NK-92 treated with Interleukin-12 subunit alpha and Interleukin-12 subunit beta, amount 100 ng/mL, for 24 hours (cell line): ENCODE data around the gene PRKACB.

Experiments used
- DNase-seq: peaks from one replicate; lab custom pipeline; 2025; lab: John Stamatoyannopoulos, UW

Gene PRKACB

DNA sequence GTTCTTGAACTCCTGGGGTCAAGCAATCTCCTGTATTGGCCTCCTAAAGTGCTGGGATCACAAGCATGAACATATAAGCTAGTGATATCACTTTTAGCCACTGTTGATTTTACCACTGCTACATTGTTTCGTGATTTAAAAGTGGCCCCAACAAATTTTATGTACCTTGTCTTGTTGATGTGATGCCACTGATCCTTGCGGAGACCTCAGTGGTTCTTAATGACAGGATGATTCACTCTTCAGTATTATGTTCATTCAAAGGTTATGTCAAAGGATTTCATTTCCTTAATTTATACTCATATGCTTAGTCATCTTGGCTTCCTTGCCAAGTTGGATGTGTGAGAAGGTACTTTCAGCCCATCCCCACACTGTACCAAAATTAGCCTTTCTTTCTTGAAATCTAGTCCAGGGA is 12.1 kb downstream of the PRKACB start:
- no peak for DNase-seq

DNA sequence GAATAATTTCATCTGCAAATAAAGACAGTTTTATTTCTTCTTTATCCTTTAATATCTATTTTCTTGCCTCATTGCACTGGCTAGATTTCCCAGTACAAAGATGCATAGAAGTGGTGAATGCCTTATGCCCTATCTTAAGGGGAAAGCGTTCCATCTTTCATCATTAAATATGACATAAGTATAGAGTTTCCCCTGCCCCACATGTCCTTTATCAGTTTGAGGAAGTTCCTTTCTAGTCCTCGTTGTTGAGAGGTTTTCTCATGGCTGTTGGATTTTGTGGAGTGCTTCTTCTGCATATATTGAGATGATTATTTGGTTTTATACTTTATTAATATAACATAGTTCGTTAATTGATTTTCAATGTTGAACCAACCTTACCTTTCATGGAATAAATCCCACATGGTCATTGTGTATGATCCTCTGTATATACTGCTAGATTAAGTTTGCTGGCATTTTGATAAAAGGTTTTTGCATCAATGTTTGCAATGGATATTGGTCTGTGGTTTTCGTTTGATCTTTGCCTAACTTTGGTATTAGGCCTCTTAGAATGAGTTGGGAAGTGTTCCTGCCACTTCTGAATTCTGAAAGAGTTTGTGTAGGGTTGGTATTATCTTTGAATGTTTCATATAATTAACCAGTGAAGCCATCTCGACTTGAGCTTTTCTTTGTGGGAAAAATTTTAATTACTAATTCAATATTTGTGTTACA is 15.6 kb downstream of the PRKACB start:
- no peak for DNase-seq

DNA sequence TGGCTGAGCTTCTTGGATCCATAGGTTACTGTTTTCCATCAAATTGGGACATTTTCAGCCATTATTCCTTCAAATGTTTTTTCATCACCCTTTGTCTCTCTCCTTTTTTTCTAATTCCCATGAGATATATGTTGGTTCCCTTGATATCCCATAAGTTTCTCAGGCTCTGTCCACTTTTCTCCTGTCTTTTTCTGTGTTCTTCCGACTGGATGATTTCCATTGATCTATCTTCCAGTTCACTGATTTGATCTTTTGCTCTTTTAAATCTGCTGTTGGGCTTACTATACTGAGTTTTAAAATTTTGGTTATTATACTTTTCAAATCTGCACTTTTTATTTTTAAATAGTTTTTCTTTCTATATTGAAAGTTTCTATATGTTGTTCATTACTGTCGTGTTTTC is 18.2 kb downstream of the PRKACB start:
- no peak for DNase-seq

DNA sequence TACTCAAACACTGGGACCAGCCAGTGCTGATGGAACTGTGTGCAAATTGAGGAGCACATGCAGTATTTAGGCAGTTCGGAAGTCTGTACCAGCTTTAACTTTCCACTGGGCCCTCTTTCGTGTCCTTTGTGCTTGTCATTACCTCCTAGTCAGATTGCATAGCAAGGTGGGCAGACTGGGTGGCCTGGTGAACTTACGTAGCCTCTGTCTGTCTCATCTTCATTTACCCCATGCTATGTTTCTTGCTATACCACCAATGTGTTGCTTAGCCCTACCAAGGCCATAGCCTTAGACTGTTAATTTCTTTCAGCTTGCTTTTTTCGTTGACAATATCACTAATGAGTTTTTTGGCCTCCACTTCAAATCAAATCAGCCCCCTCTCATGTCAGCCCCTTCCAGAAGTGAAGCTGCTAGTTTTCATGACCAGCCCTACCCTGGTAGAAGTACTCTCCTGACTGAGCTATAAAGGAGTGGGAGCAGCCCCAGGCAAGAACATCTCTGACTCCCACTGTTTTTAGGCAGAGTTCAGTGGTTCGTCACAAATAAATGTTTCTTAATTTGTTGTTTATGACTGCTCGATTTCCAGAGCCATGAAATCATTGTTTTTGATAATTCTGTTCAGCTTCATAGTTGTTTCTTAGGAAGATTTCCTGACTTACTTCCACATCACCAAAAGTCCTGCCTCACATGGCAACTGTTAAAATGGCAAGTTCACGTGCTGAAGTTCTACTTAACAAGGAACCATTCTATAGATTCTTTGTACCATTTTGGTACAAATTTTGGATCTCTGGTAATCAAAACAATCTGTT is 19.3 kb downstream of the PRKACB start:
- no peak for DNase-seq

DNA sequence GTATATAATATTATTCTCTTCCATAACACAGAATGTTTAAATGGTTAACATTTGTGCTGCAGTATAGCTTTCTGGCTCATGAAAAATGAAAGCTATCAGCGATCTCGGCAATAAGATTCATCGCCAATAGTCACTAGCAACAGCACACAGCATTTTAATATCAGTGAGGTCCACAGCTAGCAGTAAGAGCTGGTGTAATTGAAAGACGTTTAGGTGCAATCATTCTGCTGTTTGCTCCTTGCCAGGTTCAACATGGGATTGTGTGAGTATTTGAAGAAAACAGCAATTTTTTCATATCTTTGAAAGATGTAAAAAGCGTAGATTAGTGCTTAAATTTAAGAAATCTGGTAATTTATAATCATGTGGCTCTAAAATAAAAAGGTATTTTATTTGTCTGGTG is 20.1 kb downstream of the PRKACB start:
- DNase-seq: no peak

DNA sequence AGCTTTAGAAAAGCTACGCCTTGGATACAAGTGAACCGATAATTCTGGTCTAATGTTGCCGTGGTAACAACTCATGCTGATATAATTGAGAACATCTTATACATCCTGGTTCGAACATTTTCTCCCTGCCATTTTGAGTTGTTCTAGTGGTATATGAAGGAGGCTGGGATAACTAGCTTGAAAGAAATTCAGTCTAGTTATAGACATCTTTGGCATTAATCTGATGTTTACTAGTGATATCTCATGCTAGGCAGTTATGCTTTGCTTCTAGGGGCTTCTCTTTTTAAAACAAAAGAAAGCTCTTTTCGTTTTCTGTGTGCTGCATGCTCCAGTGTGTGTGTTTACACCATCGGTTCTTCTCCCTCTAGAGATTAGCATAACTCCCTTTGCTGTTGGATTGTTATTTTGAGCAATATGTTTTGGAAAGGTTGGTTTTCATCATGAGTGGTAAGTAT is 20.5 kb downstream of the PRKACB start:
- DNase-seq: no peak

DNA sequence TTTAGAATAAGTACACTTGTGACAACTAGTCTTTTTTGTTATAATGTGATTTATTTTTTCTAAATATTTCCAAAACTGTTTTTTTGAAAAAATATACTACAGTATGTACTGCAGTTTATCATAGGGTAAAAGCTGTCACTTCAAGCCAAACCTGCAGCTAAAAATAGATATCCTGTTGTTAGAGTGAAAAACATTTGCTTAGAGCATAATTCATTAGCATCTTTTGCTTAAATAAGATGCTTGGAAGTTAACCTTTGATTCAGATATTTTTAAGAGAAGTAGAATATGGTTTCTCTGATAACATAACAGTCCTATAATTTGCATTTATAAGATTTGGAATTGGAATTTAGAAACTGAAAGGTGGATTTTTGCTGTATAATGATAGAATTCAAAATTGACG is 21.5 kb downstream of the PRKACB start:
- DNase-seq: no peak

DNA sequence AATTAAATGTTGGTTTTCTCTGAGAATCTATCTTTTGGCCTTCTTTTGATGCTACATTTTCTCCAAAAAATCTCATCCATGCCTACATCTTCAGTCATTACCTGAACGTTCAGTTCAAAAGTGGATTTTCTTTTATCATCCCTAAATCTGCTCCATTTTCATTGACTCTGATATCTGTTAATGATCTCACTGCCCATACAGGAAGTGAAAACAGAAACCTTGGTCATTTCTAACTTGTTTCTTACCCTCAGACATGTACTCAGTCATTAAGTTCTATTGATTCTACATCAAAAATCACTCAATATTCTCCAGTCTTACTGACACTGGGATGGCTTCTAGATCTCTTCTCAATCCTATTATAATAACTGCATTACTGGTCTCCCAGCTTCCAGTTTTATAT is 22.7 kb downstream of the PRKACB start:
- no peak for DNase-seq

DNA sequence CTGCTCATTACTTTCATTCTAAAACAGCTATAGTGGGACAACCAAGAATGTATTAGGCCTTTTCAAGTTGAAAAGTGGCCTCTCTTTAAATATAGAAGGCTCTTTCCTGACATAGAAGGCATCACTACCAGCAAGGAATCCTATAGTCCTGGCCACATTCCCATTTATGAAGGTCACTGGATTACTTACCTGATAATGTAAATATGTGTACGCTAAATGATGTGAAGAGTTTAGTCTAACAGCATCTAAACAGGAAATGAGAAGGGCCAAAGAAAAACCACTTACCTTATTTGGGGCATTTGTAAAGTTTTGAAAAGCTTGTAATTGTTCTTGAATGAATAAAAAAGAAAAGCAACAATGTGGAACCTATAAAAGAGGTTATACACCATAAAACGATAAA is 24.7 kb downstream of the PRKACB start:
- DNase-seq: no peak

DNA sequence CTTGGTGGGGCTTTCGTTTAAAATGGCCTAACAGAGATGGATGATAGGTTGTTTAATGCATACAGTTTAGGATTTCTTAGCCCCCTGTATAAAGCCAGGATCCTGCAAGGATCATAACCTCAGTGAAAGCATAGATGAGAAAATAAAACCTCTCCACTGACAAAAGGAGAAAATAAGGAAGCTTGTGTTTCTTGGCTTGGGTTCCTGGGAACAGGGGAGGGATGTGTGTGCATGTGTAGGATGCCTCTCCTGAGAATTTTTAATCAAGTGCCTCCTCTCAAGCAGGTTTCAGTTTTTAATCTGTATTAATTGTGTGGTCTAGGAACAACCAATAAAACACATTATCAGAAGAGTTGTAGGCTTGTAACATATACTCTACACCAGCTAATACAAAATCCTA is 26.1 kb downstream of the PRKACB start:
- no peak for DNase-seq

DNA sequence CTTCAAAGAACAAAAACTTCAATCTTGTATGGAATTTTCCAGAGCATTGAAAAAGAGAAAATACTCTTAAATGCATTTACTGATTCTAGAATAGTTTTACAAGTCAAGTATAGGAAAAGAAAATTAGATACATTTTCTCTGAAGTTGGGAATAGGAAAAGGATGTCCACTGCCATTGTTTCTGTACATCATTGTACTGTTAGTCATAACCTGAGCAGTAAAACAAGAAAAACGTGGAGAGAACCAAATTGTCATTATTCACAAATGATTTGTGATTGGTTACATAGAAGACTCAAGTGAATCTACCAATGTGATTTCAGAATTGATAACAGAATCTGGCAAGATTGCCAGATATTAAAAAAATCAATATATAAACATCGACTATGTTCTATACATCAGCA is 27.4 kb downstream of the PRKACB start:
- no peak for DNase-seq

DNA sequence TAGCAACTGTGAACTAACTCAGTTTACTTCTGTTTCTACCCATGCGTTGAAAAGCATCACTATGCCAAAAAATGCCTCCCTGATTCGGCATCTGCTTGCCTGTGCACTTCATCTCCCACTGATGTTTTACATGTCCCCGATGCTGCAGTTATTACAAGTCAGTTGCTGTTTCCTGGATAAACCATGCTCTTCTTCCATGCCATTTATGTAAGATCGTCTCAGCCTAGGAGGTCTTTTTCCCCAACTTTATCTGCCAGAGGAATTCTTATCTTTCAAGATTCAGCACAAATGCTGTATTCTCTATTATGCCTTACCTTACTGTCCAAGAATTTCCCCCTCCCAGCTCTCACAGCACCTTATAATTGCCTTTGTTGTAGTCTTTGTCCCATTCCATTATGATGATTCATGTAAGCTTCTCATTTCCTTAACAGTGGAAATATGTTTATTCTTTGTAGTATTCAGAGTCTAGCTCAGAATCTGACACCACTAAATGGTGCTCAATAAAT is 30.0 kb downstream of the PRKACB start:
- DNase-seq: no peak

DNA sequence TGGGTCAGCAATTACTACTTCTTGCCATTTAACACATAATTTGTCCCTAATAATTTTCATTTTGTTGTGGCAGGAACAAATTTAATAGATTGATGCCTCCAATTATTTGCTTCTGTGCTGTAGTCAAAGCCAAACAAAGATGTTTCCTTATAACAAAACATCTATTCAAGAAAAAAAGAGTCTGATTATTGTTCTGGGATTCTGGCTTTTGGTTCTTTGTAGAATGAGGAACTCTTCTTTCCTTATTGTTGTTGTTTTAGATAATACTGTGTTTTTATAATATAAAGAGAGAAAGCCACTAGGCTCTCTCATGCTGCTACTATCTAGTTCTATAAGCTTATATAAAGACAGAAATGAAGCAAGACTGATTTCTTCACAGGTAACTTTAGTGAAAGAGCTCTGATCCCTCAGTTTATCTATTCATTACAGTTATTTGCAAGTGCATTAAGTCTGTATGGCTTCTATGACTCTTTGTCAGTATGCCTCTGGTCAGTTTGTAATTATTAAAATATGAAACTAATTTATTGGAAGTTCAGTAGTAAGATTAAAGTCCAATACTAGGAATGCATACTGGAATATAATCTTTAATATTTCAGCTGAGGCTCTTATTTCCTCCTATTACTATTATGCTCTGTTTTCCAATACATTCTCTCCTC is 37.4 kb downstream of the PRKACB start:
- no peak for DNase-seq

DNA sequence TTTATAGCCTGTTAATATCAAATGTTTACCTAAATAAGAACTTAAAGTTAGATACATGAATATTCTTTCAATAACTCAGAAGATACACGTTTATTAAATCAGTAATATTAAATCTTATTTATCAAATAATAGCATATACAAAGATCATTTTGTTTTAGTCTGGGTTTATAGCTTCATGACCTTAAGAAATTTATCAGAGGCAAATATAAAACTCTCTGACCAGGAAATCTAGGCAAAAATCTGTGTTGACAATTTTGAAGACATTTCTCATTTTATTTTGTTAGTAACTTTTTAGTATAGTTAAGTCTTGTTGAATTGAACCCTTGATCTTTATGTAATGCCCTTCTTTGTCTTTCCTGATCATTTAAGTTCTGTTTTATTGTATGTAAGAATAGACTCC is 46.4 kb downstream of the PRKACB start:
- DNase-seq: no peak

DNA sequence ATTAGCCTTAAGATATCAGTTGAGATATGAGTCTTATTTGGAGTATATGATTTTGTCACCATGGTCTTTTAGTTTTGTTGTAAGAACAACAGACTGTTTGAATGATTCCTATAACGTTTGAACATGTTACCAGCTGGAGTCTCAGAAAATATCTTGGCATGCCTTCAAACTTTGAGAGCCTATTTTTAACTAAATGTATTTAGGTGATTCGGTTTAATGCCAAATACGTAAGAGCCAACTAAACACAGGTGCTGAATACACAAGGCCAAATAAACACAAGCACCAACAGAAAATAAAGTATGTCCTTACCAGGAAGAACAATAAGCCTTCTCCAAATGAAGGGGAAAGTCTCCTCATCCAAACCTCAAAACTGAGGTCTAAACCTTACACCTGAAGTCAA is 48.6 kb downstream of the PRKACB start:
- no peak for DNase-seq

DNA sequence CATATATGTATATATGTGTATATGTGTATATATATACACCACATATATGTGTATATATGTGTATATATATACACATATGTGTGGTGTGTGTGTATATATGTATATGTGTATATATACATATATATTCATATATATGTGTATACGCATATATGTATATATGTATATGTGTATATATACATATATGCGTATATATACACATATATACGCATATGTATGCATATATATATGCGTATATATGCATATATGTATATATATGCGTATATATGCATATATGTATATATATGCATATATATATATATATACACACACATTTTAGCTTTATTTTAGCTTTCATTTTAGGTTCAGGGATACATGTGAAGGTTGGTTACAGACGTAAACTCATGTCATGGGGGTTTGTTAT is 54.8 kb downstream of the PRKACB start:
- DNase-seq: no peak

DNA sequence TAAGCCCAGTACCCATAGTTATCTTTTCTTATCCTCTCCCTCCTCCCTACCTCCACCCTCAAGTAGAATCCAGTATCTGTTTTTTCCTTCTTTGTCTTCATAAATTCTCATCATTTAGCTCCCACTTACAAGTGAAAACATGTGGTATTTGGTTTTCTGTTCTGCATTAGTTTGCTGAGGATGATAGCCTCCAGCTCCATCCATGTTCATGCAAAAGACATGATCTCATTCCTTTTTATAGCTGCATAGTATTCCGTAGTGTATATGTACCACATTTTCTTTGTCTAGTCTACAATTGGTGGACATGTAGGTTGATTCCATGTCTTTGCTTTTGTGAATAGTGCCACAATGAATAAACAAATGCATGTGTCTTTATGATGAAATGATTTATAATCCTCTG is 55.2 kb downstream of the PRKACB start:
- DNase-seq: no peak

DNA sequence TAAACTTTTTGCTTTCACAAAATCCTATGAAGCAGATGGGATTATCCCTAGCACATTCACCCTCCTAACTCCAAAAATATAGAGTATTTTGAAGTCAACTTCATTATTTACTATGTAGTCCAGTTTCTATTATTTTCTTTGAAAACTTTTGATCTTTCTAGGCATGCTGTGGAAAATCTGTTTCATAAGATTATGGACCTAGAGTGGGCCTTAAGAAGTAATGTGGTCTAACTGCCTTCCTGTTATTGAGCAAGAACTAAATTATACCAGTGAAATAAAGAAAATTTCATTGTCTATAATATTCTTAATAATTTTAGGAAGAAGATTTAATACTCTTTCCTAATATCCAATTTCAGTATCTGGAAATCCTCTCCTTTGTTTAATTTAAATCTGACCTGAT is 58.1 kb downstream of the PRKACB start:
- no peak for DNase-seq

DNA sequence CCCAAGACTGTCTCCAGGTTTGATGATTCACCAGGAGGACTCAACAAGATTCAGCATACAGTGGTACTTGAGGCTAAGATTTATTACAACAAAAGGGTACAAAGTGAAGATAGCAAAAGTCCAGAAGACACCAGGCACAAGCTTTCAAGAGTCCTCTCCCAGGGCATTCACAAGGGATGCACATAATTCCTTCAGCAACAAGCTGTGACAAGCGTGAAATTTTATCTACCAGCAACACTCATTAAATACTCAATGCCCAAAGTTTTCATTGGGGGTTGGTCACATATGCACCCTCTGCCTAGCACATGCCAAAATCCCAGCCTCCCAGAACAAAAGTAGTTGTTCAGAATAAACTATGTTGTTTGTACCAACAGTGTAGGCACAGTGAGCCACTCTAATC is 62.3 kb downstream of the PRKACB start:
- no peak for DNase-seq

DNA sequence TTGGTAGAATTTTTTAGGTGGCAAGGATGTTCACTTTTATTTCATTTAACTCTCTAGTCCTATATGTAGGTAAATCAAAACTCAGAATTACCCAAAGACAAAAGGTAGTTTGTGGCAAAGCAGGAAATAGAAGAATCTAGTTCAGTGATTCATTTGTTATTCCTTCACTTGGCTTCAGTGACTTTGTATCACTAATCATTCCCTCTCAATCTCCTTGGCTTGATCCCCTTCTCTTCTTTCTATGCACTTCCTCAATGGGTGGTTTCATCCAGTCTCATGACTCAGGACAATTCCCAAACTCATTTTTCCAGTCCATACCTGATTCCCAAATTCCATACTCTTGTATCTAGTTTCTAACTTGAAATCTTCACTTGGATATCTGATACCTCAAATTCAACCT is 64.9 kb downstream of the PRKACB start:
- no peak for DNase-seq

DNA sequence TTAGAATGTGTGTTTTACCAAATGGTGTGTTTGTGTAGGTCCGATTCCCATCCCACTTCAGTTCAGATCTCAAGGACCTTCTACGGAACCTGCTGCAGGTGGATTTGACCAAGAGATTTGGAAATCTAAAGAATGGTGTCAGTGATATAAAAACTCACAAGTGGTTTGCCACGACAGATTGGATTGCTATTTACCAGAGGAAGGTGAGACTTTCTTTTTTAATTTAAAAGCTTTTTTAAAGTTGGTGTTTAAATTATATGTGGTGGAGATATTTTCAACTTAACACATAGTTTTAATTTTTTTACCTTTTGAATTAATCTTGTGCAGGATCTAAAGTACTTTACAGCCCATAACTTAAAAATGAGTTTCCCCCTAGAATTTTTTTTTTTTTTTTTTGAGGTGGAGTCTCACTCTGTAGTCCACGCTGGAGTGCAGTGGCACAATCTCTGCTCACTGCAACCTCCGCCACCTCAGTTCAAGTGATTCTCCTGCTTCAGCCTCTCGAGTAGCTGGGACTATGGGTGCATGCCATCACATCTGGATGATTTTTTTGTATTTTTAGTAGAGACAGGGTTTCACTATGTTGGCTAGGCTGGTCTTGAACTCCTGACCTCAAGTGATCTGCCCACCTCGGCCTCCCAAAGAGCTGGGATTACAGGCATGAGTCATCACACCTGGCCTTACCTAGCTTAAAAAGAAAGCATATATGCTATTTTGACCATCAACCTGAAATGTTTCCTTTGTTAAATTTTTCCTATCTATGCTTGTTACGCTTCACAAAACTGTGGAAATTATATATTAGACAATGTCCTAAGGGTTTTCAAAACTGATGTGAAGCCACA is 70.3 kb downstream of the PRKACB start:
- no peak for DNase-seq

DNA sequence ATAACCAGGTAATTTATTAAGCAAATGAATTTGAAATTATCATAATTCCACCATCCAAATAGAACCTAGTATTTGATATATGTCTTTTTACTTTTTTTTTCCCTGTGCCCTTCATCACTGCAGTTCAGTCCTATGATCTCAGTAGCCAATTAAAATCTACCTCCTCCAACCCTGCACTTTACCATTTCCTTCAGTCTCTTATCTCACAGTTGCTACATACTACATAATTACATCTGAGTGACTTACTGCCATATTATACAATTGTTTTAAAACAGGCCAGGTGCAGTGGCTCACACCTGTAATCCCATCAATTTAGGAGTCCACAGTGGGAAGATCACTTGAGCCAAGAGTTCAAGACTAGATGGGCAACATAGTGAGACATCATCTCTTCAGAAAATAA is 73.2 kb downstream of the PRKACB start:
- no peak for DNase-seq
